T-cell (primary cell): ENCODE measurements around the gene GJA10. TPM values are rescaled to one million over a fixed set of nuclear protein-coding genes. Genes with fewer than 3 reads are reported as not detected.
"Not testable (repeated sequence)": the region's sequence is repeated elsewhere in the genome, so short reads cannot be mapped to it uniquely, and the experiment has no call there.

Source experiments
- ATAC-seq, 4 experiments: fragments of 200-7000 bp in 3 of 4; fragments of 150-1000 bp in 1 of 4; cut with Tn5 transposase; replicated peaks in 1 of 4; 1 replicate in 3 of 4; 2 replicates in 1 of 4; pipeline ENCODE4 v1.10.0; 2021; ENCODE audit warnings: moderate library complexity in 3 of 4, mild to moderate bottlenecking in 2 of 4, moderate number of reproducible peaks in 1 of 4
- CTCF ChIA-PET, 2 donors: fragments of 300-600 bp; sonication (Branson Sonifier 250); formaldehyde crosslinking; loops; one replicate each; lab custom pipeline; 2022; ENCODE audit warnings: antibody characterized with exemption in 2 of 2; lab: Charles Lee
- POLR2A ChIA-PET, 2 donors: fragments of 300-600 bp; sonication (Branson Sonifier 250); formaldehyde crosslinking; loops; one replicate each; lab custom pipeline; 2022; ENCODE audit warnings: antibody characterized with exemption in 2 of 2; lab: Charles Lee
- DNase-seq, 35 experiments: peaks; one replicate each; pipeline versions ENCODE4 v3.0.0 to v3.0.0-alpha.2; 2013 to 2023
- H3K27ac ChIP-seq: one replicate; pipeline ENCODE4 v1.5.1; 2013; ENCODE audit warnings: low read length
- H3K27me3 ChIP-seq, 2 experiments: replicated peaks in 1 of 2; 1 replicate in 1 of 2; 2 replicates in 1 of 2; pipeline versions ENCODE4 v1.6.1 to v1.7.0; 2013; ENCODE audit warnings: low read length in 1 of 2, mixed read lengths in 1 of 2; ENCODE audit not compliant: control insufficient read depth in 2 of 2, insufficient read depth in 2 of 2; ENCODE audit errors: extremely low read depth in 1 of 2
- H3K36me3 ChIP-seq, 2 donors: 1 replicate in 1 of 2; 2 replicates in 1 of 2; pipeline versions ENCODE4 v1.6.1 to v1.7.0; 2013; ENCODE audit warnings: low read length in 1 of 2; ENCODE audit not compliant: control insufficient read depth in 2 of 2, insufficient read depth in 1 of 2; ENCODE audit errors: extremely low read depth in 1 of 2
- H3K4me1 ChIP-seq, 2 experiments: 1 replicate in 1 of 2; 2 replicates in 1 of 2; pipeline versions ENCODE4 v1.6.1 to v1.7.0; 2013; ENCODE audit warnings: low read length in 2 of 2, mixed read lengths in 1 of 2; ENCODE audit not compliant: insufficient read depth in 2 of 2, control insufficient read depth in 1 of 2; ENCODE audit errors: extremely low read depth in 1 of 2
- H3K4me3 ChIP-seq, 2 donors: 1 replicate in 1 of 2; 2 replicates in 1 of 2; pipeline versions ENCODE4 v1.5.1 to v1.7.0; 2013; ENCODE audit warnings: mild to moderate bottlenecking in 2 of 2, low read length in 1 of 2, moderate library complexity in 1 of 2; ENCODE audit not compliant: control insufficient read depth in 1 of 2; ENCODE audit errors: extremely low read depth in 1 of 2
- H3K9me3 ChIP-seq: 2 replicates; pipeline ENCODE4 v1.7.0; 2013
- H3K27ac Mint-ChIP-seq, 2 donors: one replicate each; pipeline ENCODE4 v1.8.0; 2020 to 2021; ENCODE audit warnings: mild to moderate bottlenecking in 2 of 2, mixed read lengths in 2 of 2
- H3K27me3 Mint-ChIP-seq, 2 donors: one replicate each; pipeline ENCODE4 v1.8.0; 2021 to 2022; ENCODE audit warnings: mixed read lengths in 2 of 2
- H3K36me3 Mint-ChIP-seq: one replicate; pipeline ENCODE4 v1.8.0; 2021; ENCODE audit warnings: mixed read lengths
- H3K4me1 Mint-ChIP-seq, 3 donors: one replicate each; pipeline ENCODE4 v1.8.0; 2020 to 2022; ENCODE audit warnings: mixed read lengths in 3 of 3, mild to moderate bottlenecking in 1 of 3
- H3K4me3 Mint-ChIP-seq, 3 donors: one replicate each; pipeline ENCODE4 v1.8.0; 2020 to 2022; ENCODE audit warnings: mild to moderate bottlenecking in 3 of 3, mixed read lengths in 3 of 3, moderate library complexity in 3 of 3
- H3K9me3 Mint-ChIP-seq, 3 donors: one replicate each; pipeline ENCODE4 v1.8.0; 2020 to 2022; ENCODE audit warnings: mixed read lengths in 3 of 3
- WGBS: methylation state at CpG from one replicate; pipeline ENCODE4 v1.1.5; 2013; ENCODE audit warnings: missing lambda C conversion rate; ENCODE audit not compliant: insufficient coverage; 5-methylcytosine and 5-hydroxymethylcytosine counted together
- total RNA-seq, 35 experiments: library from RNA in 6 of 35; stranded (reverse) in 6 of 35; fragments of 120-200 nt in 1 of 35; gene quantifications; one replicate each; pipeline versions ENCODE4 v1.2.1 to v1.2.4 and lab custom pipeline; 2013 to 2026

Gene GJA10
- total RNA-seq, 5 donors from 2014 or later (not counting 1 experiment from before 2014, with no cell fraction given): not detected

DNA sequence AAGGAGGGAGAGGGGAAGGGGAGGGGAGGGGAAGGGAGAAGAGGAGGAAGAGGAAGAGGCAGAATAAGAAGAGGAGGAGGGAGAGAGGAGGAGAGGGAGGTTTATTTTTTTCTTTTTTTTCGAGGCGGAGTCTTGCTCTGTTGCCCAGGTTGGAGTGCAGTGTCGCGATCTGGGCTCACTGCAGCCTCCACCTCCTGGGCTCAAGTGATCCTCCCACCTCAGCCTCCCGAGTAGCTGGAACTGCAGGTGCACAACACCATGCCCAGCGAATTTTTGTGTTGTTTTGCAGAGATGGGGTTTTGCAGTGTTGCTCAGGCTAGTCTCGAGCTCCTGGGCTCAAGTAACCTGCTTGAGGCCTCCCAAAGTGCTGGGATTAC is 6.1 kb upstream of the GJA10 start:
- peaks cover 17 to 19% of the 10 kb centered on the region in 2 donors for H3K27me3 Mint-ChIP-seq
- POLR2A ChIA-PET: no interaction called here
- H3K9me3 Mint-ChIP-seq: no peaks in the 10 kb centered on the region
- CTCF ChIA-PET: interaction anchor here in 1 of 2 donors (0.7 kb wide), 1 partner anchor 1955 kb away, joined by 3 read pairs; no protein-coding TSS in a partner anchor
- peaks cover 4 to 9% (median 7%) of the 10 kb centered on the region in 3 donors for H3K4me1 Mint-ChIP-seq
- 92% methylated on average over 2 of the region's 7 CpGs for WGBS
- Histone ChIP-seq H3K27me3 (peaks cover 0 to 42% of the 10 kb centered on the region in 2 experiments), H3K36me3 (no peaks in the 10 kb centered on the region), H3K27ac (no peak overlapping the region), H3K9me3 (no peaks in the 10 kb centered on the region), H3K4me1 (peaks cover 0 to 11% of the 10 kb centered on the region in 2 experiments), H3K4me3 (peak overlapping the region in 1 of 2 donors; percentile 25)
- peak overlapping the region in 1 of 3 donors; percentile 34 for H3K4me3 Mint-ChIP-seq
- ATAC-seq (no peak), DNase-seq (no peak)
- H3K27ac Mint-ChIP-seq: no peak overlapping the region
- H3K36me3 Mint-ChIP-seq: no peaks in the 10 kb centered on the region

DNA sequence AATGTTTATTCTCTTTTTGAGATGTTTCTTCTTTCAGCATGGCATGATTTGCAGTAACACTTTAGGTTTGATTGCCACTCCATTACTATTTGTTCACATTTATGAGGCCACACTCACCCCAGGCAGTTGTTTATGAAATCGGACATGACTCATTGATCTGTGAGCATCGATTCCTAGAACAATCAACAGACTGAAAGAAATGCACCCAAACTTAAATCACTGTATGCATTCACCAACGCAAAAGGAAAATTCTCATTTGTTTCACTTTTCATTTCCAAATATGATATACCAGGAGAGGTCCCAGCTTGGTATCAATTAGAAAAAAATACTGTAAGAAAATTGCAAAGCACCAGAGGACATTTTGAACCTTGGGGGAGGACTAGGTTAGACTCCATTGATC is 5.4 kb upstream of the GJA10 start:
- Histone ChIP-seq H3K9me3 (no peaks in the 10 kb centered on the region), H3K27me3 (peaks cover 0 to 42% of the 10 kb centered on the region in 2 experiments), H3K4me1 (peaks cover 0 to 11% of the 10 kb centered on the region in 2 experiments), H3K27ac (no peak overlapping the region), H3K4me3 (no peak overlapping the region), H3K36me3 (no peaks in the 10 kb centered on the region)
- H3K27ac Mint-ChIP-seq: no peak overlapping the region
- no peaks in the 10 kb centered on the region for H3K36me3 Mint-ChIP-seq
- DNase-seq (no peak), ATAC-seq (no peak)
- ChIA-PET CTCF (interaction anchor here in 1 of 2 donors (0.7 kb wide), 1 partner anchor 1956 kb away, joined by 3 read pairs; no protein-coding TSS in a partner anchor), POLR2A (no interaction called here)
- peaks cover 25 to 26% of the 10 kb centered on the region in 2 donors for H3K27me3 Mint-ChIP-seq
- peaks cover 4 to 9% (median 7%) of the 10 kb centered on the region in 3 donors for H3K4me1 Mint-ChIP-seq
- no peaks in the 10 kb centered on the region for H3K9me3 Mint-ChIP-seq
- peak overlapping the region in 1 of 3 donors; percentile 34 for H3K4me3 Mint-ChIP-seq
- 17% methylated on average over 1 of the region's 3 CpGs for WGBS

GRCh38 chr6:89890845-89891528 is 3.3 kb upstream of the GJA10 start:
- H3K4me1 Mint-ChIP-seq, H3K27ac ChIP-seq, H3K36me3 Mint-ChIP-seq, H3K36me3 ChIP-seq, H3K9me3 Mint-ChIP-seq, H3K9me3 ChIP-seq, DNase-seq, H3K4me3 ChIP-seq, CTCF ChIA-PET, ATAC-seq, H3K27ac Mint-ChIP-seq, POLR2A ChIA-PET, H3K4me3 Mint-ChIP-seq: not testable (repeated sequence)
- peaks cover 31 to 39% of the 10 kb centered on the region in 2 donors for H3K27me3 Mint-ChIP-seq
- 40% methylated on average over 1 of the region's 11 CpGs for WGBS
- H3K4me1 ChIP-seq: peaks cover 0 to 11% of the 10 kb centered on the region in 2 experiments
- peaks cover 0 to 50% of the 10 kb centered on the region in 2 experiments for H3K27me3 ChIP-seq

DNA sequence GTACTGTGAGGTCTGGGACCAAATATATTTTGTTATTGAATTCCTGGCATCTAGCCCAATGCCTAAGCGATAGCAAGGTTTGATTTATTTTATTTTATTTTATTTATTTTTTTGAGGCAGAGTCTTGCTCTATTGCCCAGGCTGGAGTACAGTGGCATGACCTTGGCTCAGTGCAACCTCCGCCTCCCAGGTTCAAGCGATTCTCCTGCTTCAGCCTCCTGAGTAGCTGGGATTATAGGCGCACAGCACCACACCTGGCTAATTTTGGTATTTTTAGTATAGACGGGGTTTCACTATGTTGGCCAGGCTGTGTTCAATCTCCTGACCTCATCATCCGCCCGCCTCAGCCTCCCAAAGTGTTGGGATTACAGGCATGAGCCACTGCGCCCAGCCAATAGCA is 1.7 kb upstream of the GJA10 start:
- H3K27ac ChIP-seq, H3K4me1 Mint-ChIP-seq, POLR2A ChIA-PET, DNase-seq, H3K9me3 ChIP-seq, H3K36me3 Mint-ChIP-seq, H3K36me3 ChIP-seq, H3K4me3 ChIP-seq, H3K4me1 ChIP-seq, H3K4me3 Mint-ChIP-seq, ATAC-seq, H3K9me3 Mint-ChIP-seq, H3K27ac Mint-ChIP-seq: not testable (repeated sequence)
- CTCF ChIA-PET: interaction anchor here (0.6 to 0.7 kb wide), 2 partner anchors 129 to 498 kb away, joined by 3 to 4 read pairs; no protein-coding TSS in a partner anchor
- H3K27me3 ChIP-seq: peaks cover 0 to 38% of the 10 kb centered on the region in 2 experiments
- H3K27me3 Mint-ChIP-seq: peaks cover 40 to 43% of the 10 kb centered on the region in 2 donors
- WGBS: 88% methylated on average over 6 of the region's 8 CpGs

GRCh38 chr6:89895276-89895874 is 1.1 kb downstream of the GJA10 start:
- H3K27ac ChIP-seq: no peak overlapping the region
- H3K4me3 ChIP-seq: no peak overlapping the region
- WGBS: 31% methylated on average over 6 of the region's 8 CpGs
- Mint-ChIP-seq H3K9me3 (no peaks in the 10 kb centered on the region), H3K4me3 (no peak overlapping the region), H3K27ac (no peak overlapping the region), H3K36me3 (no peaks in the 10 kb centered on the region), H3K4me1 (peaks cover 4 to 7% (median 5%) of the 10 kb centered on the region in 3 donors), H3K27me3 (peaks cover 36 to 38% of the 10 kb centered on the region in 2 donors)
- POLR2A ChIA-PET: no interaction called here
- H3K27me3 ChIP-seq: peaks cover 0 to 27% of the 10 kb centered on the region in 2 experiments
- no peaks in the 10 kb centered on the region for H3K9me3 ChIP-seq
- CTCF ChIA-PET: no interaction called here
- no peaks in the 10 kb centered on the region for H3K36me3 ChIP-seq
- DNase-seq (no peak), ATAC-seq (no peak)
- no peaks in the 10 kb centered on the region for H3K4me1 ChIP-seq

- H3K27me3 ChIP-seq, H3K27me3 Mint-ChIP-seq, H3K27ac ChIP-seq, H3K36me3 Mint-ChIP-seq, DNase-seq, H3K27ac Mint-ChIP-seq, H3K9me3 ChIP-seq, H3K36me3 ChIP-seq, H3K4me1 Mint-ChIP-seq, H3K9me3 Mint-ChIP-seq, H3K4me1 ChIP-seq, H3K4me3 ChIP-seq, ATAC-seq, H3K4me3 Mint-ChIP-seq: not testable (repeated sequence)
- ChIA-PET POLR2A (interaction anchor here in 1 of 2 donors (0.6 kb wide), 1 partner anchor 12 kb away, joined by 3 read pairs; no protein-coding TSS in a partner anchor), CTCF (interaction anchor here in 1 of 2 donors (0.7 kb wide), 1 partner anchor 730 kb away, joined by 4 read pairs; no protein-coding TSS in a partner anchor)
- WGBS: no CpG with 5 or more reads among the region's 10 CpGs
Measured at GRCh38 chr6:89910001-89910901, 16.0 kb downstream of the GJA10 start.
